HepG2 (cell line): ENCODE measurements around the gene VPS18. TPM values are rescaled to one million over a fixed set of nuclear protein-coding genes. Genes with fewer than 3 reads are reported as not detected.

Experiments
- ATAC-seq: fragments of 200-7000 bp; cut with Tn5 transposase; 3 replicates; pipeline ENCODE4 v1.9.1; 2020; ENCODE audit warnings: mild to moderate bottlenecking, moderate library complexity
- BruUV-seq: library from RNA; stranded (reverse); fragments of 400-500 nt; replicated peaks from 2 replicates; lab custom pipeline; 2021; lab: Mats Ljungman, UMichigan
- CTCF ChIA-PET: fragments of 300-600 bp; formaldehyde crosslinking; extraction: SDS; loops from one replicate; lab custom pipeline; 2021; ENCODE audit warnings: low total read pairs, inconsistent platforms, low intra/inter-chr PET ratio; lab: Yijun Ruan, JAX
- POLR2A ChIA-PET: fragments of 350-600 bp; sonication (Branson Sonifier 250); formaldehyde crosslinking; loops from one replicate; lab custom pipeline; 2020; ENCODE audit warnings: antibody characterized with exemption, inconsistent platforms; lab: Yijun Ruan, JAX
- DNase-seq: peaks from one replicate; pipeline ENCODE4 v3.0.0-alpha.2; 2015; ENCODE audit warnings: low spot score
- FAIRE-seq: peaks from 3 replicates; lab custom pipeline; 2011; peaks lifted over from hg19 to GRCh38; lab: Jason Lieb, UNC
- H2AFZ ChIP-seq: one replicate; pipeline ENCODE4 v1.6.1; 2011; ENCODE audit warnings: low read length, inconsistent platforms
- H3K27ac ChIP-seq: fragments of 300-600 bp; 3 replicates; pipeline ENCODE4 v1.8.0; 2011; ENCODE audit warnings: mixed run types, mild to moderate bottlenecking, mixed read lengths, low read length, inconsistent platforms; ENCODE audit not compliant: insufficient read depth; ENCODE audit errors: extremely low read length
- H3K27me3 ChIP-seq, 2 experiments: fragments of 200-600 bp in 1 of 2; 2 replicates in 1 of 2; 3 replicates in 1 of 2; pipeline versions ENCODE4 v1.6.0 to v1.8.0; 2011; ENCODE audit warnings: low read length in 2 of 2, mild to moderate bottlenecking in 2 of 2, moderate library complexity in 2 of 2, inconsistent platforms in 1 of 2; ENCODE audit not compliant: insufficient read depth in 2 of 2, control insufficient read depth in 1 of 2
- H3K36me3 ChIP-seq, 2 experiments: fragments of 200-600 bp in 1 of 2; replicated peaks in 1 of 2; 2 replicates in 1 of 2; 3 replicates in 1 of 2; pipeline versions ENCODE4 v1.5.1 to v1.8.0; 2011; ENCODE audit warnings: low read length in 2 of 2, inconsistent platforms in 1 of 2; ENCODE audit not compliant: insufficient read depth in 2 of 2, control insufficient read depth in 1 of 2
- H3K4me1 ChIP-seq: 2 replicates; pipeline ENCODE4 v1.5.1; 2012; ENCODE audit warnings: low read length, inconsistent platforms; ENCODE audit not compliant: insufficient read depth
- H3K4me2 ChIP-seq: 2 replicates; pipeline ENCODE4 v1.6.0; 2011; ENCODE audit warnings: low read depth, low read length, inconsistent platforms
- H3K4me3 ChIP-seq, 3 experiments: fragments of 200-600 bp in 1 of 3; sonication (generic), shearing (Covaris generic) in 1 of 3; replicated peaks in 1 of 3; 2 replicates each; pipeline ENCODE4 v1.5.1; 2011 to 2016; ENCODE audit warnings: low read length in 3 of 3, inconsistent platforms in 2 of 3, low read depth in 2 of 3, mild to moderate bottlenecking in 2 of 3, control low read depth in 1 of 3, mixed read lengths in 1 of 3; ENCODE audit not compliant: insufficient read depth in 1 of 3
- H3K79me2 ChIP-seq: one replicate; pipeline ENCODE4 v1.6.1; 2011; ENCODE audit warnings: low read length, inconsistent platforms; ENCODE audit not compliant: insufficient read depth
- H3K9ac ChIP-seq: 2 replicates; pipeline ENCODE4 v1.6.0; 2011; ENCODE audit warnings: mild to moderate bottlenecking, low read depth, low read length, inconsistent platforms; ENCODE audit not compliant: insufficient read depth
- H3K9me3 ChIP-seq: 2 replicates; pipeline ENCODE4 v1.5.1; 2012; ENCODE audit warnings: mild to moderate bottlenecking, low read length
- H4K20me1 ChIP-seq: 2 replicates; pipeline ENCODE4 v1.6.0; 2011; ENCODE audit warnings: inconsistent platforms, mild to moderate bottlenecking, low read length, moderate library complexity; ENCODE audit not compliant: insufficient read depth
- GTF3A ChIP-seq: sonication (generic); formaldehyde crosslinking; conservative IDR thresholded peaks from 2 replicates; pipeline ENCODE4 v1.4.0; 2020; ENCODE audit warnings: mild to moderate bottlenecking, missing genetic modification reagents
- MEIS2 ChIP-seq: sonication (generic); formaldehyde crosslinking; IDR thresholded peaks from 2 replicates; pipeline ENCODE4 v1.9.0; 2021; ENCODE audit warnings: mild to moderate bottlenecking, missing genetic modification reagents
- RBM39 ChIP-seq: fragments of 200-400 bp; formaldehyde crosslinking; IDR thresholded peaks from one replicate; pipeline ENCODE4 v1.6.1; 2018; ENCODE audit warnings: antibody characterized with exemption, mild to moderate bottlenecking, low read depth, low read length; ENCODE audit not compliant: poor library complexity, severe bottlenecking
- REPIN1 ChIP-seq: sonication (generic); formaldehyde crosslinking; IDR thresholded peaks from 2 replicates; pipeline ENCODE4 v1.8.0; 2022; ENCODE audit warnings: missing genetic modification reagents, low read depth, mild to moderate bottlenecking, borderline replicate concordance
- ZNF276 ChIP-seq: sonication (generic); formaldehyde crosslinking; IDR thresholded peaks from 2 replicates; pipeline ENCODE4 v1.4.0; 2020; ENCODE audit warnings: mild to moderate bottlenecking, low read depth, missing genetic modification reagents
- ZNF383 ChIP-seq: sonication (generic); formaldehyde crosslinking; IDR thresholded peaks from 2 replicates; pipeline ENCODE4 v1.4.0; 2020; ENCODE audit warnings: missing genetic modification reagents, mild to moderate bottlenecking, borderline replicate concordance
- ZNF75D ChIP-seq: sonication (generic); formaldehyde crosslinking; IDR thresholded peaks from 2 replicates; pipeline ENCODE4 v1.8.1; 2023; ENCODE audit warnings: missing genetic modification reagents, mild to moderate bottlenecking, borderline replicate concordance
- WGBS: methylation state at CpG from one replicate; pipeline ENCODE4 v1.1.6; 2017; ENCODE audit warnings: low lambda C conversion rate; 5-methylcytosine and 5-hydroxymethylcytosine counted together
- in situ Hi-C: cut with HindIII; loops from 2 replicates; pipeline ENCODE4 v1.10.0; 2017; ENCODE audit warnings: low pct_unique_long_range_greater_than_20kb; ENCODE audit not compliant: extremely low pct_ligation_motif_present
- intact Hi-C: fragments of 100-400 bp; cut with micrococcal nuclease; formaldehyde crosslinking; loops from one replicate; pipeline ENCODE4 v1.10.0; 2022; ENCODE audit not compliant: unreplicated experiment
- polyA plus RNA-seq, 8 experiments: library from polyadenylated mRNA; depleted of rRNA in 3 of 8; stranded (reverse) in 7 of 8; unstranded in 1 of 8; fragments of >200 nt; fragmentation: Illumina TruSeq in 4 of 8; extraction: Trizol in 4 of 8; gene quantifications; 2 replicates each; pipeline versions ENCODE4 v1.2.1 to v1.2.3, GENCODE V29; 2011 to 2016; ENCODE audit warnings: low read depth in 4 of 8, missing spikeins in 1 of 8, mixed read lengths in 1 of 8; ENCODE audit not compliant: insufficient read depth in 1 of 8
- total RNA-seq, 5 experiments: library from RNA; depleted of rRNA; stranded (reverse); fragments of >200 nt; fragmentation: Illumina TruSeq; extraction: Trizol; gene quantifications; 2 replicates each; pipeline ENCODE4 v1.2.3, GENCODE V29; 2016; ENCODE audit warnings: low read depth in 1 of 5

VPS18 gene
- total and polyA plus RNA-seq, 2 of the 13 experiments (the other 11 are each of a cell fraction or from before 2014, with no cell fraction given), result 5.8 to 17.0 TPM

GRCh38 chr15:40915679-40916078 lies 21.4 kb downstream of the VPS18 start:
- no peak for DNase-seq
- no peak for TF ChIP-seq ZNF383 (CRISPR knock-in tag)
- TF ChIP-seq RBM39, result no peak
- TF ChIP-seq MEIS2 (CRISPR knock-in tag), result no peak
- no peak for TF ChIP-seq REPIN1 (CRISPR knock-in tag)
- TF ChIP-seq ZNF276 (CRISPR knock-in tag), result no peak
- TF ChIP-seq GTF3A (CRISPR knock-in tag), result no peak
- no peak for TF ChIP-seq ZNF75D (CRISPR knock-in tag)
- no peaks in the 10 kb centered on the region for H3K9me3 ChIP-seq
- no peaks in the 10 kb centered on the region for H3K36me3 ChIP-seq
- intact Hi-C loops, result no loop called here
- H4K20me1 ChIP-seq, result no peaks in the 10 kb centered on the region
- WGBS, result 0% methylated on average over 4 of the region's 6 CpGs
- H3K4me3 ChIP-seq, result no peak overlapping the region; a peak in 1 of 6 replicates
- BruUV-seq, result no TSS peak
- peaks cover 70% of the 10 kb centered on the region for H3K4me1 ChIP-seq
- no peak for FAIRE-seq
- CTCF ChIA-PET, result no interaction called here
- no peak overlapping the region for H3K9ac ChIP-seq
- no peaks in the 10 kb centered on the region for H3K79me2 ChIP-seq
- no peak overlapping the region for H3K4me2 ChIP-seq
- POLR2A ChIA-PET, result interaction anchor here (1.0 to 1.3 kb wide), 2 partner anchors 16 to 200 kb away, joined by 3 read pairs; partner anchors contain the start of gene INO80
- peaks cover 0 to 24% of the 10 kb centered on the region in 2 experiments; a peak in 3 of 5 replicates for H3K27me3 ChIP-seq
- in situ Hi-C loops, result no loop called here
- H2AFZ ChIP-seq, result no peak overlapping the region
- ATAC-seq, result no peak
- no peak overlapping the region for H3K27ac ChIP-seq
